Heart right ventricle (tissue), 16 donors: ENCODE results near the gene GYPC. TPM values are rescaled to one million over a fixed set of nuclear protein-coding genes. Genes with fewer than 3 reads are reported as not detected.

Source experiments
- ATAC-seq, 8 donors: fragments of 200-7000 bp; cut with Tn5 transposase; one replicate each; pipeline ENCODE4 v1.9.1; 2020; ENCODE audit warnings: mild to moderate bottlenecking in 8 of 8, moderate library complexity in 8 of 8, moderate number of reproducible peaks in 1 of 8
- DNase-seq, 2 donors: peaks; one replicate each; pipeline ENCODE4 v3.0.0-alpha.2; 2020
- H3K27ac ChIP-seq, 10 donors: fragments of 200-600 bp; sonication (generic) in 2 of 10; one replicate each; pipeline versions ENCODE4 v1.5.0 to v1.8.0; 2020 to 2022; ENCODE audit warnings: mild to moderate bottlenecking in 3 of 10
- H3K27me3 ChIP-seq, 7 donors: fragments of 200-600 bp; one replicate each; pipeline ENCODE4 v1.8.0; 2021 to 2022; ENCODE audit warnings: mild to moderate bottlenecking in 2 of 7
- H3K36me3 ChIP-seq, 9 donors: fragments of 200-600 bp; sonication (generic) in 1 of 9; one replicate each; pipeline versions ENCODE4 v1.5.0 to v1.8.0; 2020 to 2022; ENCODE audit warnings: mild to moderate bottlenecking in 2 of 9
- H3K4me1 ChIP-seq, 9 donors: fragments of 200-600 bp; sonication (generic) in 1 of 9; one replicate each; pipeline versions ENCODE4 v1.5.0 to v1.8.0; 2020 to 2022; ENCODE audit warnings: mild to moderate bottlenecking in 4 of 9
- H3K4me3 ChIP-seq, 10 donors: fragments of 200-600 bp; sonication (generic) in 2 of 10; one replicate each; pipeline versions ENCODE4 v1.5.0 to v1.8.0; 2020 to 2022; ENCODE audit warnings: mild to moderate bottlenecking in 7 of 10, moderate library complexity in 2 of 10
- H3K9me3 ChIP-seq, 11 donors: fragments of 200-600 bp in 10 of 11; sonication (generic) in 2 of 11; one replicate each; pipeline versions ENCODE4 v1.5.0 to v1.8.0; 2013 to 2022; ENCODE audit warnings: mild to moderate bottlenecking in 2 of 11, control low read depth in 1 of 11, moderate library complexity in 1 of 11
- WGBS, 2 donors: extraction: QIAGEN DNeasy Blood & Tissue Kit; methylation state at CpG; one replicate each; pipeline ENCODE4 v1.1.7; 2013; ENCODE audit warnings: inconsistent platforms in 1 of 2; 5-methylcytosine and 5-hydroxymethylcytosine counted together
- intact Hi-C, 10 donors: fragments of 100-400 bp; cut with DNase I; formaldehyde crosslinking; loops; one replicate each; pipeline versions ENCODE4 v1.11.1 to v1.14.2; 2022
- polyA plus RNA-seq, 2 donors: library from polyadenylated mRNA; stranded (reverse); fragments of 200-250 nt; gene quantifications; one replicate each; pipeline ENCODE4 v1.2.3, GENCODE V29; 2013
- total RNA-seq, 10 donors: library from RNA; stranded (reverse); fragmentation: NEBNext Ultra II Directional in 3 of 10; extraction: Animal tissue kit (Norgen Biotek cat#: 25700) in 3 of 10; gene quantifications; one replicate each; pipeline versions ENCODE4 v1.2.1 to v1.2.4, GENCODE V29; 2021 to 2023
- TF ChIP-seq, protein P1 (sequence below), 9 donors: fragments of 200-600 bp; sonication (generic) in 2 of 9; IDR thresholded peaks; one replicate each; pipeline versions ENCODE4 v1.5.0 to v1.8.0; 2021 to 2022; ENCODE audit warnings: antibody characterized with exemption in 9 of 9, mild to moderate bottlenecking in 5 of 9, moderate library complexity in 1 of 9
- donor health status: Arrhythmogenic right ventricular cardiomyopathy.
- donor health status: ischemic (EF 13 %, LVEDD 7.1; RV severe dilation, severe dysfunction).
- donor health status: healthy with polysubstance abuse.
- donor health status: DM: no; HTN: yes; CAD: no.
- donor health status: DM: no; HTN: no; CAD: no.
- donor health status: ischemic (EF 25% LVEDD 6.9; RV normal size, moderate dysfunction).
- donor health status: ischemic (EF 25% LVEDD 5.7; RV mildly dilated, moderate dysfunction).
- donor health status: healthy.
- donor health status: DM: yes; HTN: yes; CAD: no.
- donor health status: Ischemic cardiomyopathy.
- donor health status: ischemic (EF 35%, LVEDD 5.7; RV mildly dilated, moderate dysfunction).
- donor health status: nonischemic (EF 11% LVEDD 7.7; RV severe dilation, severe dysfunction).
- donor health status: DM: yes; HTN: yes; CAD: no.
- donor health status: PGD.
- donor health status: ischemic (EF 29% LVEDD 5.4; RV normal size, mild dysfunction).
- donor health status: nonischemic (EF 23%, LVEDD 6.1; RV moderate dilation, normal function).

Gene GYPC
- total and polyA plus RNA-seq, 12 donors: 80.3 to 408 (median 127) TPM

DNA sequence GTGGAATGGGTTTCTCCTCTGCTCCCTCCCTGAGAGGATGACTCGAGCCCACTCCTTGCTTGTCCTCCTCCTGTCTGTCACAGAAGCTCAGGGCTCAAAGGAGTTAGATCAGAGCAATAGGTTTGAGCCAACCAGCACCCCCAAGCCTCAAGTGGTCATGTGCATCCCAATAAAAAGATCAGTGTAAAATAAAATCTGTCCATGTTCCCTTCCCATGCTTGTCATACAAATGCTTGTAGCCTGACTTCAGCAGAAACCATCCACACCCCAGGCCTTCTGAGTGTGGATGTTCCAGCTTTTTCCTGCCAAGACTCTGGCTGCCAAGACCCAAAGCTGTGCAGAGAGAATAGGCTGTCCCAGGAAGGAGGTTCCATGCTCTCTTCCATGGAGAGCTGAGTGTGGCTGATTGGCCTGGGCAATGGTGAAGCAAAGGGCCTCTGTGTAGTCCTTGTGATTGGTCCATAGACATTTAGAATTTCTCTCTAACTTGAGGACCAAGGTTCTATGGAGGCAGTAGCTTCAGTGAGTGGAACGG, 67.4 kb downstream of the GYPC start:
- H3K27me3 ChIP-seq: no peaks in the 10 kb centered on the region
- TF ChIP-seq, protein P1, sequence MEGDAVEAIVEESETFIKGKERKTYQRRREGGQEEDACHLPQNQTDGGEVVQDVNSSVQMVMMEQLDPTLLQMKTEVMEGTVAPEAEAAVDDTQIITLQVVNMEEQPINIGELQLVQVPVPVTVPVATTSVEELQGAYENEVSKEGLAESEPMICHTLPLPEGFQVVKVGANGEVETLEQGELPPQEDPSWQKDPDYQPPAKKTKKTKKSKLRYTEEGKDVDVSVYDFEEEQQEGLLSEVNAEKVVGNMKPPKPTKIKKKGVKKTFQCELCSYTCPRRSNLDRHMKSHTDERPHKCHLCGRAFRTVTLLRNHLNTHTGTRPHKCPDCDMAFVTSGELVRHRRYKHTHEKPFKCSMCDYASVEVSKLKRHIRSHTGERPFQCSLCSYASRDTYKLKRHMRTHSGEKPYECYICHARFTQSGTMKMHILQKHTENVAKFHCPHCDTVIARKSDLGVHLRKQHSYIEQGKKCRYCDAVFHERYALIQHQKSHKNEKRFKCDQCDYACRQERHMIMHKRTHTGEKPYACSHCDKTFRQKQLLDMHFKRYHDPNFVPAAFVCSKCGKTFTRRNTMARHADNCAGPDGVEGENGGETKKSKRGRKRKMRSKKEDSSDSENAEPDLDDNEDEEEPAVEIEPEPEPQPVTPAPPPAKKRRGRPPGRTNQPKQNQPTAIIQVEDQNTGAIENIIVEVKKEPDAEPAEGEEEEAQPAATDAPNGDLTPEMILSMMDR (IDR thresholded peaks at IDR 0.05): no peak
- H3K36me3 ChIP-seq: no peaks in the 10 kb centered on the region
- H3K4me1 ChIP-seq: peaks cover 5 to 42% (median 29%) of the 10 kb centered on the region in 9 donors
- DNase-seq (no peak), ATAC-seq (peak in 4 of 8 donors; percentile 34 to 78 (median 58))
- intact Hi-C loops: no loop called here
- no peak overlapping the region for H3K4me3 ChIP-seq
- 77 to 84% methylated on average over 2 of the region's 2 CpGs for WGBS, 2 donors
- peaks cover 0 to 22% (median 10%) of the 10 kb centered on the region in 11 donors for H3K9me3 ChIP-seq
- H3K27ac ChIP-seq: no peak overlapping the region

DNA sequence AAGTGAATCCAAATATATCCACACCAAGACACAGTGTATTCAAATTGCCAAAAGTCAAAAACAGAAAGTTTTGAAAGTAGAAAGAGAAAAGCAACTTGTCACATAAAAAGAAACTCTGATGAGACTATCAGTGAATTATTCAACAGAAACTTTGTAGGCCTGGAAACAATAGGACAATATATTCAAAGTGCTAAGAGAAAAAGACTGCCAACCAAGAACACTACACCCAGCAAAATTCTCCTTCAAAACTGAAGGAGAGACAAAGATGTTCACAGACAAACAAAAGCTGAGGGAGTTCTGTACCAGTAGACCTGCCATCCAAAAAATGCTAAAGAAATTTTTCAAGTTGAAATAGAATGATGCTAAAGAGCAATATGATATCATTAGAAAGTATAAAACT, 69.6 kb downstream of the GYPC start:
- no peaks in the 10 kb centered on the region for H3K27me3 ChIP-seq
- H3K9me3 ChIP-seq: peaks cover 0 to 22% (median 10%) of the 10 kb centered on the region in 11 donors
- no peaks in the 10 kb centered on the region for H3K36me3 ChIP-seq
- TF ChIP-seq, protein P1 (IDR thresholded peaks at IDR 0.05): no peak
- no peak overlapping the region for H3K27ac ChIP-seq
- intact Hi-C loops: no loop called here
- H3K4me1 ChIP-seq: peaks cover 0 to 23% (median 10%) of the 10 kb centered on the region in 9 donors
- ATAC-seq (no peak), DNase-seq (no peak)
- H3K4me3 ChIP-seq: no peak overlapping the region

DNA sequence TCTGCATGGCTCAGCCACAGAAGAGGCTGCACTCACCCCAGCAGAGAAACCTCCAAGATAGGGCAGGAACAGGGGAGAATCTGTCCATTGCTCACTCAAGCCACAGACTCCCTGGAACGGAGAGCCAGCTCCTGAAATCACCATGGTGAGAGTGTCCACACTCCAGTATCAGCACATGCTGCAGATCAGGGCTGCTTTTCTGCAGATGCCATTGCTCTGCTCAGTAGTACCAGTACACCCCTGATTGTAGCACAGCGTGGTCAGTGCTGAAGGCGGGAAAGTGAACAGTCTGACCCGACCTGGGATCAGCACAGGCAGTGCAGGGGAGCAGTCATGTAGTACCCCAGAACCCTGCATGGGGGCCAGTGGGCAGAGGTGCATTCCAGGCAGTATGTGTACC, 73.9 kb downstream of the GYPC start:
- DNase-seq (no peak), ATAC-seq (peak in 2 of 8 donors; percentile 17 to 53)
- Histone ChIP-seq H3K9me3 (peaks cover 0 to 18% (median 9%) of the 10 kb centered on the region in 11 donors), H3K27me3 (no peaks in the 10 kb centered on the region), H3K4me3 (no peak overlapping the region), H3K27ac (no peak overlapping the region), H3K4me1 (no peaks in the 10 kb centered on the region), H3K36me3 (no peaks in the 10 kb centered on the region)
- TF ChIP-seq, protein P1 (IDR thresholded peaks at IDR 0.05): no peak
- WGBS, 2 donors: 85 to 87% methylated on average over 4 of the region's 4 CpGs
- intact Hi-C loops: no loop called here

DNA sequence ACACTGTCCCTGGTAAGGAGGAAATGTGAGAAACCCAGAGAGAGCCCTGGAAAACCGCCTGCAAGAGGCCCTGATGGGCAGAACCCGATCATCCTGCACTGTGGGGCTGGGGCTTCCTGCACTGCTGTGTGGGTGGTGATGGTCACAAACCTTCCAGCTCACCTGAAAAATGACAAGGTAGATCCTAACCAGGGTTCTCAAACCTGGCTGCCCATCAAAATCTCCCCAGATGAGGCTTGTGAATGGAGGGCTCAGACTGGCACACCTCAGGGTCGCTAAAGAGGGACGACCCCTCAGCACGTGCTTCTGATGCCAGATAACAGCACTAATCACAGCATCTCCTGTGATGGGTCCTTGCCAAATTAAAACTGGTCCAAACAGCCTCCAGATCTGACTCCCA, 74.7 kb downstream of the GYPC start:
- Histone ChIP-seq H3K27ac (no peak overlapping the region), H3K9me3 (peaks cover 0 to 11% (median 4%) of the 10 kb centered on the region in 11 donors), H3K36me3 (no peaks in the 10 kb centered on the region), H3K4me1 (no peaks in the 10 kb centered on the region), H3K27me3 (no peaks in the 10 kb centered on the region), H3K4me3 (no peak overlapping the region)
- DNase-seq (no peak), ATAC-seq (no peak)
- TF ChIP-seq, protein P1 (IDR thresholded peaks at IDR 0.05): no peak
- intact Hi-C loops: no loop called here
- WGBS, 2 donors: 92 to 94% methylated on average over 5 of the region's 5 CpGs
